CD4-positive, alpha-beta T cell (primary cell): ENCODE measurements around the gene EPB41L3. TPM values are rescaled to one million over a fixed set of nuclear protein-coding genes. Genes with fewer than 3 reads are reported as not detected.

Experiments
- ATAC-seq: fragments of 200-7000 bp; cut with Tn5 transposase; one replicate; pipeline ENCODE4 v1.10.0; 2022; ENCODE audit warnings: mild to moderate bottlenecking; ENCODE audit not compliant: poor library complexity
- CTCF ChIA-PET: fragments of 350-600 bp; sonication (Branson Sonifier 250); formaldehyde crosslinking; loops from one replicate; lab custom pipeline; 2021; ENCODE audit warnings: antibody characterized with exemption, inconsistent platforms; lab: Charles Lee
- POLR2A ChIA-PET: fragments of 350-600 bp; sonication (Branson Sonifier 250); formaldehyde crosslinking; loops from one replicate; lab custom pipeline; 2021; ENCODE audit warnings: antibody characterized with exemption, inconsistent platforms; lab: Charles Lee
- DNase-seq, 14 experiments: peaks; one replicate each; pipeline ENCODE4 v3.0.0-alpha.2; 2013 to 2020; ENCODE audit warnings: mixed read lengths in 2 of 14
- H3K27ac ChIP-seq, 2 donors: one replicate each; pipeline versions ENCODE4 v1.5.1 to v1.7.0; 2013; ENCODE audit warnings: low read length in 2 of 2, low read depth in 1 of 2, mild to moderate bottlenecking in 1 of 2
- H3K27me3 ChIP-seq, 2 experiments: 1 replicate in 1 of 2; 2 replicates in 1 of 2; pipeline versions ENCODE4 v1.6.1 to v1.7.0; 2013; ENCODE audit warnings: low read length in 2 of 2, control low read depth in 1 of 2, mild to moderate bottlenecking in 1 of 2, moderate library complexity in 1 of 2; ENCODE audit not compliant: insufficient read depth in 2 of 2, control insufficient read depth in 1 of 2
- H3K36me3 ChIP-seq: one replicate; pipeline ENCODE4 v1.6.1; 2013; ENCODE audit warnings: low read length, control low read depth; ENCODE audit not compliant: insufficient read depth
- H3K4me1 ChIP-seq: one replicate; pipeline ENCODE4 v1.6.1; 2013; ENCODE audit warnings: low read length, control low read depth; ENCODE audit not compliant: insufficient read depth
- H3K4me3 ChIP-seq: one replicate; pipeline ENCODE4 v1.5.1; 2013; ENCODE audit warnings: mild to moderate bottlenecking, low read length, moderate library complexity
- H3K9me3 ChIP-seq, 2 experiments: 1 replicate in 1 of 2; 2 replicates in 1 of 2; pipeline versions ENCODE4 v1.6.1 to v1.7.0; 2013; ENCODE audit warnings: low read length in 2 of 2, mild to moderate bottlenecking in 2 of 2, control low read depth in 1 of 2, moderate library complexity in 1 of 2; ENCODE audit not compliant: control insufficient read depth in 1 of 2, insufficient read depth in 1 of 2
- H3K27ac Mint-ChIP-seq: one replicate; pipeline ENCODE4 v1.8.0; 2020; ENCODE audit warnings: mixed read lengths
- H3K27me3 Mint-ChIP-seq: one replicate; pipeline ENCODE4 v1.8.0; 2021; ENCODE audit warnings: mixed read lengths
- H3K36me3 Mint-ChIP-seq: one replicate; pipeline ENCODE4 v1.8.0; 2021; ENCODE audit warnings: low read depth, mixed read lengths
- H3K4me1 Mint-ChIP-seq: one replicate; pipeline ENCODE4 v1.8.0; 2021; ENCODE audit warnings: low read depth, mixed read lengths
- H3K4me3 Mint-ChIP-seq: one replicate; pipeline ENCODE4 v1.8.0; 2020; ENCODE audit warnings: mild to moderate bottlenecking, mixed read lengths
- H3K9me3 Mint-ChIP-seq: one replicate; pipeline ENCODE4 v1.8.0; 2020; ENCODE audit warnings: mixed read lengths
- CTCF ChIP-seq: fragments of 200-600 bp; IDR thresholded peaks from one replicate; pipeline ENCODE4 v1.8.0; 2022; ENCODE audit warnings: antibody characterized with exemption, mild to moderate bottlenecking
- intact Hi-C, 2 experiments: fragments of 100-400 bp; cut with DNase I in 1 of 2; cut with micrococcal nuclease in 1 of 2; formaldehyde crosslinking; loops; one replicate each; pipeline versions ENCODE4 v1.15.1 to v1.9.0; 2023 to 2025; cut with DNase I, micrococcal nuclease
- total RNA-seq, 174 experiments: library from RNA in 2 of 174; stranded (reverse) in 2 of 174; gene quantifications; one replicate each; pipeline ENCODE4 v1.2.3 and lab custom pipeline; 2021 to 2026

Gene EPB41L3
- total RNA-seq, 2 experiments from 2014 or later = 10.9 to 11.2 TPM

- Mint-ChIP-seq H3K4me3 (no peak overlapping the region), H3K27ac (no peak overlapping the region), H3K9me3 (no peaks in the 10 kb centered on the region), H3K27me3 (no peaks in the 10 kb centered on the region), H3K4me1 (peaks cover 39% of the 10 kb centered on the region), H3K36me3 (no peaks in the 10 kb centered on the region)
- ChIA-PET POLR2A (no interaction called here), CTCF (no interaction called here)
- no peaks in the 10 kb centered on the region for H3K27me3 ChIP-seq
- no peak overlapping the region for H3K4me3 ChIP-seq
- DNase-seq = no peak
- no peak overlapping the region for H3K27ac ChIP-seq
- H3K4me1 ChIP-seq = peaks cover 5% of the 10 kb centered on the region
- no peaks in the 10 kb centered on the region for H3K36me3 ChIP-seq
- no peak for TF ChIP-seq CTCF
- H3K9me3 ChIP-seq = no peaks in the 10 kb centered on the region
- intact Hi-C loops = loop anchor here in 1 of 2 experiments (10.0 kb wide), 1 partner anchor 434 kb away; the partner anchor contains the start of gene TMEM200C
- ATAC-seq = no peak
These were observed 82.8 kb downstream of the EPB41L3 start for GRCh38 chr18:5461041-5461440.

- ChIA-PET POLR2A (interaction anchor here (0.7 to 3.1 kb wide), 8 partner anchors 10 to 220 kb away, joined by 3 to 50 read pairs (median 4); partner anchors contain the start of genes EPB41L3 and ZBTB14), CTCF (no interaction called here)
- Histone ChIP-seq H3K36me3 (no peaks in the 10 kb centered on the region), H3K9me3 (no peaks in the 10 kb centered on the region), H3K4me3 (no peak overlapping the region), H3K4me1 (peaks cover 5% of the 10 kb centered on the region), H3K27ac (peak overlapping the region in 1 of 2 donors; percentile 53), H3K27me3 (no peaks in the 10 kb centered on the region)
- TF ChIP-seq CTCF = no peak
- ATAC-seq (peak; percentile 12), DNase-seq (peak in 2 of 14 experiments; percentile 13 to 25)
- Mint-ChIP-seq H3K27me3 (no peaks in the 10 kb centered on the region), H3K4me3 (peak overlapping the region; percentile 84), H3K9me3 (no peaks in the 10 kb centered on the region), H3K27ac (peak overlapping the region; percentile 90), H3K36me3 (no peaks in the 10 kb centered on the region), H3K4me1 (peaks cover 36% of the 10 kb centered on the region)
- intact Hi-C loops = loop anchor here in 1 of 2 experiments (5.0 kb wide), 1 partner anchor 90 kb away; no protein-coding TSS in a partner anchor
These were observed 86.3 kb downstream of the EPB41L3 start for GRCh38 chr18:5457462-5457957.

GRCh38 chr18:5456577-5457461, 87.0 kb downstream of the EPB41L3 start:
- no peaks in the 10 kb centered on the region for H3K27me3 ChIP-seq
- Mint-ChIP-seq H3K9me3 (no peaks in the 10 kb centered on the region), H3K4me3 (peak overlapping the region; percentile 84), H3K27ac (peak overlapping the region; percentile 90), H3K36me3 (no peaks in the 10 kb centered on the region), H3K27me3 (no peaks in the 10 kb centered on the region), H3K4me1 (peaks cover 36% of the 10 kb centered on the region)
- H3K36me3 ChIP-seq = no peaks in the 10 kb centered on the region
- DNase-seq (peak in 5 of 14 experiments; percentile 4 to 50 (median 30)), ATAC-seq (peak; percentile 78)
- TF ChIP-seq CTCF = peak; percentile 59
- intact Hi-C loops = loop anchor here in 1 of 2 experiments (5.0 kb wide), 1 partner anchor 90 kb away; no protein-coding TSS in a partner anchor
- no peaks in the 10 kb centered on the region for H3K9me3 ChIP-seq
- peaks cover 5% of the 10 kb centered on the region for H3K4me1 ChIP-seq
- CTCF ChIA-PET = no interaction called here
- peak overlapping the region in 1 of 2 donors; percentile 65 for H3K27ac ChIP-seq
- peak overlapping the region; percentile 50 for H3K4me3 ChIP-seq
- POLR2A ChIA-PET = interaction anchor here (1.0 to 3.1 kb wide), 7 partner anchors 10 to 219 kb away, joined by 3 to 50 read pairs (median 4); partner anchors contain the start of genes EPB41L3 and ZBTB14
